Lung (tissue), 16 donors: ENCODE results near the gene CENPQ. TPM values are rescaled to one million over a fixed set of nuclear protein-coding genes. Genes with fewer than 3 reads are reported as not detected.

Experiments
- ATAC-seq: fragments of 200-7000 bp; cut with Tn5 transposase; one replicate; pipeline ENCODE4 v1.9.1; 2020; ENCODE audit warnings: moderate number of reproducible peaks; ENCODE audit not compliant: insufficient read depth, low FRiP score
- DNase-seq, 3 donors: peaks; one replicate each; pipeline ENCODE4 v3.0.0-alpha.2; 2013 to 2017
- H3K27ac ChIP-seq, 2 donors: one replicate each; pipeline ENCODE4 v1.5.1; 2013; ENCODE audit warnings: mild to moderate bottlenecking in 2 of 2, moderate library complexity in 2 of 2, control low read depth in 1 of 2, inconsistent platforms in 1 of 2, low read depth in 1 of 2, low read length in 1 of 2
- H3K27me3 ChIP-seq, 3 donors: one replicate each; pipeline ENCODE4 v1.5.1; 2013; ENCODE audit warnings: low read length in 2 of 3; ENCODE audit not compliant: control insufficient read depth in 3 of 3, insufficient read depth in 3 of 3
- H3K36me3 ChIP-seq, 4 donors: one replicate each; pipeline ENCODE4 v1.5.1; 2013; ENCODE audit warnings: low read length in 4 of 4, mild to moderate bottlenecking in 1 of 4, moderate library complexity in 1 of 4; ENCODE audit not compliant: control insufficient read depth in 4 of 4, insufficient read depth in 4 of 4
- H3K4me1 ChIP-seq, 5 donors: one replicate each; pipeline ENCODE4 v1.5.1; 2013; ENCODE audit warnings: low read length in 5 of 5, mild to moderate bottlenecking in 2 of 5, moderate library complexity in 1 of 5; ENCODE audit not compliant: control insufficient read depth in 5 of 5, insufficient read depth in 5 of 5
- H3K4me3 ChIP-seq: one replicate; pipeline ENCODE4 v1.5.1; 2013; ENCODE audit warnings: mild to moderate bottlenecking, control low read depth, moderate library complexity
- H3K9ac ChIP-seq, 2 donors: one replicate each; pipeline ENCODE4 v1.5.1; 2013; ENCODE audit warnings: low read length in 2 of 2, control low read depth in 1 of 2; ENCODE audit not compliant: insufficient read depth in 1 of 2
- H3K9me3 ChIP-seq, 4 donors: one replicate each; pipeline ENCODE4 v1.5.1; 2013; ENCODE audit warnings: low read length in 3 of 4, mild to moderate bottlenecking in 1 of 4, moderate library complexity in 1 of 4; ENCODE audit not compliant: control insufficient read depth in 4 of 4, insufficient read depth in 3 of 4
- CTCF ChIP-seq: IDR thresholded peaks from 2 replicates; pipeline ENCODE4 v1.5.1; 2012; ENCODE audit warnings: mild to moderate bottlenecking; ENCODE audit errors: control extremely low read depth, extremely low read depth
- WGBS, 2 donors: extraction: QIAGEN DNeasy Blood & Tissue Kit; methylation state at CpG; one replicate each; pipeline ENCODE4 v1.1.7; 2013; 5-methylcytosine and 5-hydroxymethylcytosine counted together
- long read RNA-seq, 5 donors: transcript quantifications; one replicate each; lab custom pipeline, GENCODE V29; 2026
- polyA plus RNA-seq, 2 donors: library from polyadenylated mRNA; stranded (reverse); fragments of 200-250 nt; gene quantifications; one replicate each; pipeline ENCODE4 v1.2.1, GENCODE V29; 2013
- total RNA-seq, 2 donors: library from RNA; depleted of rRNA in 1 of 2; stranded (reverse); fragments of >200 nt in 1 of 2; gene quantifications; one replicate each; pipeline ENCODE4 v1.2.1, GENCODE V29; 2014 to 2021
- donor health status: control.
- donor health status: control.
- donor health status: Bipolar disorder and iron deficiency.
- donor health status: healthy.
- donor health status: DM: yes; HTN: yes; CAD: no.

Gene CENPQ
- total RNA-seq (1 to 10 TPM; 3.5 to 9.2 TPM), polyA plus RNA-seq (1 to 10 TPM; 3.5 to 3.8 TPM)
- long read RNA-seq, donor 1, partial matches to known transcripts = 0 of 1 reads
- long read RNA-seq, donor 1, other reads (novel, unspliced or antisense) = 0 of 1 reads
- long read RNA-seq, donor 2 = 0 reads
- long read RNA-seq, donor 3, partial matches to known transcripts = 0 of 1 reads
- long read RNA-seq, donor 3, other reads (novel, unspliced or antisense) = 0 of 1 reads
- long read RNA-seq, donor 4 = 0 reads
- long read RNA-seq, donor 5, partial matches to known transcripts = 0 of 1 reads
- long read RNA-seq, donor 5, other reads (novel, unspliced or antisense) = 0 of 1 reads

- H3K4me3 ChIP-seq = peak within 1 kb of the TSS; percentile 74
- TF ChIP-seq CTCF = no peak
- ATAC-seq (peak; percentile 100), DNase-seq (peak; percentile 95 to 98 (median 98))
- H3K9me3 ChIP-seq = no peaks in the 10 kb centered on the region
- peak within 1 kb of the TSS; percentile 85 to 92 for H3K9ac ChIP-seq
- peaks cover 0 to 7% (median 3%) of the 10 kb centered on the region in 4 donors for H3K36me3 ChIP-seq
- WGBS, 2 donors = 0% methylated on average over 37 of the region's 37 CpGs
- H3K4me1 ChIP-seq = peaks cover 0 to 13% (median 5%) of the 10 kb centered on the region in 5 donors
- H3K27ac ChIP-seq = peak within 1 kb of the TSS; percentile 88 to 98
- H3K27me3 ChIP-seq = no peaks in the 10 kb centered on the region
These were observed at the start of gene CENPQ, which contains the start of gene MMUT for GRCh38 chr6:49462927-49463611. TSS of gene CENPQ (plus strand) at chr6:49463370. CDS start at chr6:49470177, 6,807 bp downstream. TSS of gene MMUT (minus strand) at chr6:49463253. CDS start at chr6:49459466, 3,787 bp downstream.

GRCh38 chr6:49415358-49415757 lies 47.8 kb upstream of the CENPQ start:
- Histone ChIP-seq H3K27ac (no peak overlapping the region), H3K9ac (no peak overlapping the region), H3K4me3 (no peak overlapping the region), H3K27me3 (no peaks in the 10 kb centered on the region), H3K36me3 (no peaks in the 10 kb centered on the region), H3K9me3 (no peaks in the 10 kb centered on the region), H3K4me1 (no peaks in the 10 kb centered on the region)
- no peak for TF ChIP-seq CTCF
- no peak for ATAC-seq
- DNase-seq = no peak
- WGBS, 2 donors = 32 to 43% methylated on average over 1 of the region's 1 CpG

GRCh38 chr6:49416195-49416594 lies 47.0 kb upstream of the CENPQ start:
- ATAC-seq (no peak), DNase-seq (no peak)
- Histone ChIP-seq H3K4me3 (no peak overlapping the region), H3K9me3 (no peaks in the 10 kb centered on the region), H3K27ac (no peak overlapping the region), H3K4me1 (no peaks in the 10 kb centered on the region), H3K27me3 (no peaks in the 10 kb centered on the region), H3K36me3 (no peaks in the 10 kb centered on the region), H3K9ac (no peak overlapping the region)
- 79 to 87% methylated on average over 4 of the region's 4 CpGs for WGBS, 2 donors
- TF ChIP-seq CTCF = no peak
